SK-N-MC (cell line): ENCODE data around the gene KMT5B.

Experiments used
- EZH2 ChIP-seq: fragments of 200-600 bp; sonication (generic); IDR thresholded peaks from one replicate; pipeline ENCODE4 v1.6.1; 2017; ENCODE audit warnings: antibody characterized with exemption
- POLR2AphosphoS5 ChIP-seq: IDR thresholded peaks from 2 replicates; pipeline ENCODE4 v1.6.1; 2012; ENCODE audit warnings: mild to moderate bottlenecking, low read depth, low read length, borderline replicate concordance

- TF ChIP-seq EZH2: no peak
- no peak for TF ChIP-seq POLR2AphosphoS5
Measured at GRCh38 chr11:68256331-68256741, 43.2 kb upstream of the KMT5B start.
